SU-DHL-6 (cell line): ENCODE data around the gene FBXO17.

ENCODE experiments used
- H2AFZ ChIP-seq: fragments of 200-600 bp; sonication (generic); 2 replicates; pipeline ENCODE4 v1.6.1; 2014; ENCODE audit warnings: low read depth, mild to moderate bottlenecking, moderate library complexity, mixed read lengths, antibody characterized with exemption, low read length; ENCODE audit not compliant: severe bottlenecking
- H3F3A ChIP-seq: fragments of 200-600 bp; shearing (Covaris generic); 2 replicates; pipeline ENCODE4 v1.6.0; 2016; ENCODE audit warnings: antibody characterized with exemption, mild to moderate bottlenecking; ENCODE audit not compliant: insufficient read depth
- H3K27ac ChIP-seq: fragments of 200-600 bp; sonication (generic); 2 replicates; pipeline ENCODE4 v1.5.1; 2016; ENCODE audit warnings: low read depth, mild to moderate bottlenecking, low read length, moderate library complexity, mixed read lengths
- H3K27me3 ChIP-seq: fragments of 200-600 bp; sonication (generic), shearing (Covaris generic); 2 replicates; pipeline ENCODE4 v1.6.0; 2014; ENCODE audit warnings: mild to moderate bottlenecking, low read length
- H3K36me3 ChIP-seq: fragments of 200-600 bp; sonication (generic); 2 replicates; pipeline ENCODE4 v1.6.1; 2014; ENCODE audit warnings: mild to moderate bottlenecking, low read length, mixed read lengths
- H3K4me2 ChIP-seq: fragments of 300-600, 200-600 bp; shearing (Covaris generic), sonication (generic); 2 replicates; pipeline ENCODE4 v1.6.0; 2014; ENCODE audit warnings: low read length, low read depth, mild to moderate bottlenecking; ENCODE audit not compliant: poor library complexity, severe bottlenecking
- H3K4me3 ChIP-seq: fragments of 200-600 bp; sonication (generic); 2 replicates; pipeline ENCODE4 v1.5.1; 2014; ENCODE audit warnings: antibody characterized with exemption, low read length, mild to moderate bottlenecking, mixed read lengths; ENCODE audit not compliant: insufficient read depth, poor library complexity, severe bottlenecking
- H3K79me2 ChIP-seq: fragments of 200-600 bp; sonication (generic); 2 replicates; pipeline ENCODE4 v1.6.1; 2014; ENCODE audit warnings: mild to moderate bottlenecking, low read length, moderate library complexity; ENCODE audit not compliant: insufficient read depth
- H3K9ac ChIP-seq: fragments of 200-600 bp; sonication (generic); 2 replicates; pipeline ENCODE4 v1.7.0; 2014; ENCODE audit warnings: mild to moderate bottlenecking, low read length
- H3K9me2 ChIP-seq: fragments of 200-600 bp; sonication (generic); replicated peaks from 2 replicates; pipeline ENCODE4 v1.6.1; 2014; ENCODE audit warnings: low read length; ENCODE audit not compliant: insufficient read depth
- H3K9me3 ChIP-seq: fragments of 200-600 bp; sonication (generic); 2 replicates; pipeline ENCODE4 v1.6.1; 2014; ENCODE audit warnings: low read length, mixed read lengths; ENCODE audit not compliant: insufficient read depth
- H4K20me1 ChIP-seq: fragments of 200-600 bp; sonication (generic); 2 replicates; pipeline ENCODE4 v1.6.1; 2014; ENCODE audit warnings: low read depth, mild to moderate bottlenecking, antibody characterized with exemption, low read length, moderate library complexity, mixed read lengths
- CTCF ChIP-seq: fragments of 200-600 bp; sonication (generic); IDR thresholded peaks from one replicate; pipeline ENCODE4 v1.5.1; 2017; ENCODE audit warnings: antibody characterized with exemption, mild to moderate bottlenecking, low read length, moderate library complexity; ENCODE audit not compliant: insufficient read depth, poor library complexity, severe bottlenecking
- EZH2phosphoT487 ChIP-seq: fragments of 200-600 bp; sonication (generic), shearing (Covaris generic); conservative IDR thresholded peaks from 2 replicates; pipeline ENCODE4 v1.6.1; 2018; ENCODE audit warnings: mild to moderate bottlenecking, antibody characterized with exemption, low read length, moderate library complexity, mixed read lengths

The FBXO17 gene

GRCh38 chr19:39009001-39009400, 33.5 kb upstream of the FBXO17 start:
- TF ChIP-seq EZH2phosphoT487: no peak
- no peak for TF ChIP-seq CTCF
- Histone ChIP-seq H3K4me2 (no peak overlapping the region), H3K79me2 (no peaks in the 10 kb centered on the region), H3K36me3 (no peaks in the 10 kb centered on the region), H3K9ac (no peak overlapping the region), H3K27me3 (no peaks in the 10 kb centered on the region), H3K9me2 (no peaks in the 10 kb centered on the region), H3K9me3 (no peaks in the 10 kb centered on the region), H3K4me3 (no peak overlapping the region), H4K20me1 (no peaks in the 10 kb centered on the region), H3F3A (no peaks in the 10 kb centered on the region), H3K27ac (no peak overlapping the region), H2AFZ (no peak overlapping the region)

- no peak overlapping the region for H3K9ac ChIP-seq
- H2AFZ ChIP-seq: no peak overlapping the region
- no peaks in the 10 kb centered on the region for H3K36me3 ChIP-seq
- no peak overlapping the region for H3K4me2 ChIP-seq
- no peaks in the 10 kb centered on the region for H3K9me2 ChIP-seq
- H3F3A ChIP-seq: no peaks in the 10 kb centered on the region
- no peaks in the 10 kb centered on the region for H3K9me3 ChIP-seq
- H3K79me2 ChIP-seq: no peaks in the 10 kb centered on the region
- H3K4me3 ChIP-seq: no peak overlapping the region
- H3K27ac ChIP-seq: no peak overlapping the region
- H4K20me1 ChIP-seq: no peaks in the 10 kb centered on the region
- TF ChIP-seq CTCF: no peak
- TF ChIP-seq EZH2phosphoT487: no peak
- no peaks in the 10 kb centered on the region for H3K27me3 ChIP-seq
Measured at GRCh38 chr19:39008137-39008536, 32.6 kb upstream of the FBXO17 start.

GRCh38 chr19:39007096-39007495, 31.6 kb upstream of the FBXO17 start:
- no peaks in the 10 kb centered on the region for H3K27me3 ChIP-seq
- TF ChIP-seq CTCF (no peak), EZH2phosphoT487 (no peak)
- H3K4me2 ChIP-seq: no peak overlapping the region
- H3K27ac ChIP-seq: no peak overlapping the region
- no peak overlapping the region for H3K9ac ChIP-seq
- no peaks in the 10 kb centered on the region for H4K20me1 ChIP-seq
- no peak overlapping the region for H3K4me3 ChIP-seq
- no peaks in the 10 kb centered on the region for H3K9me3 ChIP-seq
- no peaks in the 10 kb centered on the region for H3K9me2 ChIP-seq
- no peaks in the 10 kb centered on the region for H3K79me2 ChIP-seq
- H3K36me3 ChIP-seq: no peaks in the 10 kb centered on the region
- no peaks in the 10 kb centered on the region for H3F3A ChIP-seq
- no peak overlapping the region for H2AFZ ChIP-seq
